Activated naive CD8-positive, alpha-beta T cell treated with anti-CD3 and anti-CD28 coated beads, Interleukin-2, amount 50 U/mL, for 16 hours (primary cell): ENCODE measurements around the gene PDE11A.
A peak's percentile ranks its signal among the peaks of the same experiment; 100 is the strongest.
"Not testable (repeated sequence)": the region's sequence is repeated elsewhere in the genome, so short reads cannot be mapped to it uniquely, and the experiment has no call there.

Source experiments
- DNase-seq: peaks from one replicate; pipeline ENCODE4 v3.0.0-alpha.2; 2020; ENCODE audit warnings: low read depth, low spot score

Gene PDE11A

GRCh38 chr2:177817300-177817699 is 255.3 kb downstream of the PDE11A start:
- no peak for DNase-seq

DNA sequence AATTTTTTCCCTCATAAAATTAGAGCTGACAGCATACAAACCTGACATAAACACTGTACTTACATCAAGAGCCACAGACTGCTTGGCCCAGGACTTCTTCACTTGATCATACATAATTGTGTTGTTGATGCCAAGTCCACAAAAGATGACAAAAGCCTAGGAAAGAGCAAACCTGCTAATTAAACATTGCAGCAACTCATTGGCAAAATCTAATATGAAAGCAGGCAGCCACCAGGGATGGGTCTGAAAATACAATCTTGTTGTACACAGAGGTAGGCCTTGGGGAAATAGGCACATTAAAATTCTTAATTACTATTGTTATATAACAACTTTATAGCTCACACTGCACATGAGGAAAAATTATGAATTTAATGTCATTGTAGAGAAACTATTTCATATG is 255.8 kb downstream of the PDE11A start:
- DNase-seq = no peak

GRCh38 chr2:177812713-177813396 is 259.7 kb downstream of the PDE11A start:
- no peak for DNase-seq

GRCh38 chr2:177810906-177811305 is 261.7 kb downstream of the PDE11A start:
- no peak for DNase-seq

- DNase-seq = no peak
Observed at GRCh38 chr2:177808984-177809809, 263.4 kb downstream of the PDE11A start.

DNA sequence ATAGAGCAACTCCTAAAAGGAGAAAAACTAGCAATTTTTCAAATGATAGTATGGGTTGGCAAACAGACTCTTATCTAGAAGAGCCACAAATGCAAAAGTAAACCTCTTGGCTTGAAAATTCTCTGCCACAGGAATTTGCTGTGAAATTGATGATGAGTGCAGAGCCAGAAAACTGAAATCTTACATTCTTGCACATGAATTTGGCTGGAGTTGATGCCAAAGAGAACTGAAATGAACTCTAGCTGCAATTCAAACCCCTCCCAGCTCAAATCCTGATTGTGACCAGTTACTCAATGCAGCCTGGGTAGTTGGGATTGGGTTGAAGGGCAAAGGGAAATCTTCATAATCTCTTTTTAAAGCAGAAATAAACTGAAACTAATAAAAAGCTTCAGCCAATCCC is 266.6 kb downstream of the PDE11A start:
- DNase-seq = no peak

DNA sequence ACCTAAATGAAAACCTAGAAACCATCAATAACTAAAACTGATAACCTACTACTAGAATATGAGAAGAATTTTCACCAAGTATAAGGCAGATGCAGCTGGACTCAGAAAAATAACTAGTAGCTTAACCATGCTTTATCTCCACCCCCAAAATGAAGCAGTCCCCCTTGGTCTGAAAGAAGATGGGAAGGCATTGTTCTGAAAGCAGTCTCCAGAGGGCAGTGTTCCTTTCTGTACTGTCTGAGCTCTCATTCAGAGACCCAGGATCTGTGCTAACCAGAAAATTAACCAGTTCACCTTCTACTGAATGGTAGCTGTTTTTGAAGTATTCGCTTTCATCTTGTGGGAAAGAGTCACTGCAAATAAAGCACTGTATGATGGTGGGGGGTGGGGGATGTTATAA is 273.0 kb downstream of the PDE11A start:
- no peak for DNase-seq

DNA sequence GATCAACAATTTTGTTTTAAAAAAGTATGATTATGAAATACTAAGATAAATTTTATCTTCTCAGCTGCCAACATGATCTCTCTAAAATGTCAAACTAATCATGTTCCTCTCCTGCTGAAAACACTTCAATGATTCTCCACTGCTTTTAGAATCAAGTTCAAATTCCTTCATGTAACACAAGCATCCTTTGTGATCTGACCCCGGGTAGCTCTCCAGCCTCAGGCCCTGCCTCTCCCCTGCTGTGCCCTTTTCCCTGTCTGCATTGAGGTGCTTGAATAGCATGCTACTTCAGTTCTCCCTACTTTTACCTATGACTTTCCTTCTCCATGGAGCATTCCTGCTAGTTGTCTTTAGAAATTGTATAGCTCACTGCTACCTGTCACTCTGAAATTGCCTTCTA is 274.8 kb downstream of the PDE11A start:
- no peak for DNase-seq

- DNase-seq = no peak
Observed at GRCh38 chr2:177796654-177797415, 275.7 kb downstream of the PDE11A start.

DNA sequence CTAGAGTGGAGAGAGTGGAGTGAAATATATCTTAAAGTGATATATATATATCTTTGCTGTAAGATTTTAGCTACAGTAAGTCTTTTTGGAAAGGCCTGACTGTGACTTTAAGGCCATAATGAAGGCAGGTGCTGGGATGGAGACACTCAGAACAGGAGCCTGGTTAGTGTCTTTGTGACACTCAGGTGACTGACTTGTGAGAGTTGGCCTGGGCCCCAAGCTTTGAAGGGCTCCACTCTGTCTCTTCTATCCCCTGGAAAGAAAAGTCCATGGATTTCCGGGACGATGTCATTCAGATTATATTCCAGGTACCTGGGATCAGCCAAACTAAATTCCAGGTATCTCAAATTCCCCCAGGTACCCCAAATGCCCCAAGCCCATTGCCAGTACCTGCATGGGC is 276.6 kb downstream of the PDE11A start:
- no peak for DNase-seq

DNA sequence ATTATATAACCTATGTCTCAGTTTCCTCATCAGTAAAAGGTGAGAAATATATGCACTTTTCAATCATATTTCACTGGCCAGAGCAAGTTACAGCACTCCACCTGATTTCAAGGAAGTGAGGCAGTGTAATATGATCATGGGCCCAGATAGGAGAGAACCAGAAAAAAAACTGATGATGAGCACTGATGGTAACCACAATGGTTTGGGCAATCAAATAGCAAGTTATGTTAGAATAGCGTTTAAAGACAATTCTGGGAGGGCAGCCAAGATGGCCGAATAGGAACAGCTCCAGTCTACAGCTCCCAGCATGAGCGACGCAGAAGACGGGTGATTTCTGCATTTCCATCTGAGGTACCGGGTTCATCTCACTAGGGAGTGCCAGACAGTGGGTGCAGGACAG is 287.4 kb downstream of the PDE11A start:
- DNase-seq = not testable (repeated sequence)

GRCh38 chr2:177784745-177785067 is 287.9 kb downstream of the PDE11A start:
- no peak for DNase-seq

GRCh38 chr2:177783835-177784744 is 288.5 kb downstream of the PDE11A start:
- no peak for DNase-seq

DNA sequence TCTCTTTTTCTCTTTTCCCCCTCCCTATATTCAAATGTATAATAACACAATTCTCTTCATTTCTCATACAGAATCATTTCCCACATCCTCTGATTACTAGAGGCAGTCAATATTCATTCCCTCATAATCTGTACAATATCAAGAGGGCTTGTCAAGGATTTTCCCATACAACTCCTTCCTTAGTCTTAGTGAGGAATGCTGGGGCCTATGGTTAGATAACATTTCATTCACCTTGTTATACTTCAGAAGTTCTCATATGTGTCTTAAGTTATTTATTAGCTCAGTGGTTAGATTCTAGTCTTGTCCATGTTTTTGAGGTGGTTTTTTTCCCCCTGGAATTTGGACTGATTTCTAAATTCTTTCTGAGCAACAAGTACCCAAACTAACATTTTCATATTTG is 289.5 kb downstream of the PDE11A start:
- no peak for DNase-seq

- DNase-seq = no peak
Observed at GRCh38 chr2:177782613-177783012, 290.0 kb downstream of the PDE11A start.

DNA sequence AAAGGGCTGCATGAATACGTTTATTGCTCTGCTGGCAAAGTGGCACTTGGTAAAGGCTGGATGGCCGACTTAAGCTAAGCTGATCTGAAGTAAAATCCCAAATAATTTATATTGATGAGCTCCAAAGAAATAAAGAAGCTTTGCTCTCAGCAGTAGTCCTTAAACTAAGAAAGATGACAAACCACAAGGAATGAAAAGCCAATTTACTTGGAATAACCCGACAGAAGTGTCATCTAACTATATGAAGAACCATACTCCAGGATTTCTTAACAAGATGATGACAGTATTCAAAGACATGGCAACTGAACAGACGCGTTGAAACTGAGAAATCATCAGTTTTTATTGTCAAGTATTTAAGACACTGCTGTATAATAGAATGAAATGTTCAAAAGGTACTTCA is 294.1 kb downstream of the PDE11A start:
- no peak for DNase-seq

DNA sequence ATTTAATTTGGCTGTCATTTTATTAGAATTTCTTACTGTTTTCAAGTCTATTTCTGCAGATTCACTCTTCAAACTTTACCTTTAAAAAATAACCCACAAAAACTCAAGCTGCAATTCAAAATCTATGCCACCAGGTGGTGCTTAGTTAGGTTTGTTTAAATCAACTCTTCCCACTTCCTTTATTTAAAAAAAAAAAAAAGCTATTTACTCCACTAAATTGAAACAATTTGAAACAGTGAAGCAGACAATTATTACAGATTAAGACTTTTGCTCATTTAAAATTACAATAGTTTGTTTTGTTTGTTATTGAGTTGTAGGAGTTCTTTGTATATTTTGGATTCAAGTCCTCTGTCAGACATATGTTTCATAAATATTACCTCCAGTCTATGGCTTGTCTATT is 300.0 kb downstream of the PDE11A start:
- no peak for DNase-seq

DNA sequence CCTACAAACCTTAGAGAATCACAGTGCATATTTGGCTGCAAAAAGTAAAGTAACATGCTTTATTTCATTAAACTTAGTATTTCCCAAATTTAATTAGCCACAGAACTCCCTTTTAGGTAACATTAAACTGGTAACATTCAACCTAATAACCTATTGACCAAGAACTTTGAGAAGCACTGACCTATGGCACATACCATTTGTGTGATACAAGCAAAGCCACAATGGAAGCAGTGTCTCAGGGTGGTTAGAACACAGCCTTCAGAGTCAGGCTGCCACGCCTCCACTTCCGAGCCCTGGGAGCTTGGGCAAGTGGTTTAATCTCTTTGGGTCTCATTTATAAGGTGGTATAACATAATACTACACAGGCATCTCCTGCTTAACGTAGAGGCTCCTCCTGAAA is 301.4 kb downstream of the PDE11A start:
- DNase-seq = no peak

DNA sequence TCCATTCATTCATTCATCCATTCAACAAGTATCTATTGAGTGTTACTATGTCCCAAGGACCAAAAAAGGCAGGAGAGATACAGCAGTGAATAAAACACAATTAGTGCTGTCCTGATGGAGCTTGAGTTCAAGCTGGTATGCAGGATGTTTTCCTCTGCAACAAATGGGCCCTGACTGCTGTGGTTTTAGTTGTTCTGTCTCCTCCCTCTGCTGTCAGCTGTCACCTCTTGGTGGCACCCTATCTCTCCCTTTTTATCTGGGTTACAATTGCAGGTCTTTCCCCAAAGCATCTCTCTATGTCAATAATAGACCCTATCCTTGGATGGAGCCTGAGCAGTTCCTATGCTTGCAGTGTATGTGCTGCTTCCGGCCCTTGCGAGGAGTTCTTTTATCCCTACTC is 304.8 kb downstream of the PDE11A start:
- DNase-seq = no peak

DNA sequence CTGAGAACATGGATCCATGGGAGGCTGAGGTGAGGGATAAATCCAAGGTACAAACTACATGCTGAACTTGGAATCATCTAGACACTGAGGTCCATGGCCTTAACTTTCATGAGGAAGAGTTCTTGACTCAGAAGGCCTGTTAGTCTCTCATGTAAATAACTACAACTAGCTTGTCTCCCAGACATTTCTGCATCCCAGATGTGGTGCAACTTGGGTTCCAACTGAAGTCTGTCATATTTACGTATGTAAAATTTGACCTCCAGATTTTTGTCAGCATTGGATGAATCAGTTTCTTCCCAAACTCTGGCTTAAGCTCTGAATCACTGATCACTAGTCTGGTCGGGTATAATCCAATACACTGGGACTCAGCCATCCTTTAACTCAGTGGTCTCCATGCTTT is 306.9 kb downstream of the PDE11A start:
- no peak for DNase-seq

DNA sequence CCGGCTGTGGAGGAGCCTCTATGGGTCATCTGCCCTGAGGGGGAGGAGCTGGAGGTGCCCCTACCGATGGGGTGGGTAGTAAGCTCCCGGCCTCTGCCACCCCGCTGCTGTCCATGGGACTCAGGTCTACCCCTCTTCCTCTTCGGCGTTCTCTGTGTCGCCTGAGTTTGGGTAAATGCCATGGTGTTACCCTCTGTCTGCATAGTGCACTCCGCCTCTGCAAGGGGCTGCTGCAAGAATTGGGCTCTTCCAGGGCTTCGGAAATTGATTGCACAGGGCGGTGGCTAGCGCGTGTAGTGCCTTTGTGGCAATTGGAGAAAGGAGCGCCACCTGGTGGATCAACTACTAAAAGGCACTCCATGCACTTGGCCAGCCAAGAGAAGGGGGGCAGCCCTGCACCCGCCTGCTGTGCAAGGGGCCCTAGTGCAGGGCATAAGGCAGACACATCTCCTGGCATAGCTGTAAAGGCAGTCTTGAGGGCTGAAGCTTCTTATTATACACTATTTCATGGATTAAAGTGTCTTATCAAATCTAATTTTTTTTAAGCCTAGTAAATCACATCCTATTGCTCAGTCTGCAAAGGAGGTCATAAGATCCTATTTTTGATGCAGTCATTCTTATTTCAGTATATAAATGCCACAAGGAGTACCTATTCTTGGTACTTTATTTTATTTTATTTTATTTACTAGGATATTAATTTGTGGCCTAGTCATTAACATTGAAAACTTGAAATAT is 308.9 kb downstream of the PDE11A start:
- DNase-seq = peak; percentile 62
